Type B pancreatic cell (in vitro differentiated cells): ENCODE data around the gene CD300LD. TPM values are rescaled to one million over a fixed set of nuclear protein-coding genes. Genes with fewer than 3 reads are reported as not detected.
"Not testable (repeated sequence)": the region's sequence is repeated elsewhere in the genome, so short reads cannot be mapped to it uniquely, and the experiment has no call there.

ENCODE experiments used
- DNase-seq: peaks from one replicate; pipeline ENCODE4 v3.0.0; 2021; ENCODE audit warnings: mixed read lengths; ENCODE audit not compliant: unreplicated experiment; ENCODE audit errors: extremely low spot score
- H3K27ac Mint-ChIP-seq: 2 replicates; pipeline ENCODE4 v1.8.0; 2021; ENCODE audit warnings: mild to moderate bottlenecking, mixed read lengths
- H3K27me3 Mint-ChIP-seq: 2 replicates; pipeline ENCODE4 v1.8.0; 2021; ENCODE audit warnings: mixed read lengths
- H3K36me3 Mint-ChIP-seq: 2 replicates; pipeline ENCODE4 v1.8.0; 2021; ENCODE audit warnings: mixed read lengths
- H3K4me1 Mint-ChIP-seq: one replicate; pipeline ENCODE4 v1.8.0; 2021; ENCODE audit warnings: mixed read lengths; ENCODE audit not compliant: unreplicated experiment
- H3K4me3 Mint-ChIP-seq: 2 replicates; pipeline ENCODE4 v1.8.0; 2021; ENCODE audit warnings: mild to moderate bottlenecking, mixed read lengths
- H3K9me3 Mint-ChIP-seq: 2 replicates; pipeline ENCODE4 v1.8.0; 2021; ENCODE audit warnings: mixed read lengths
- CTCF ChIP-seq: fragments of 200-600 bp; sonication (generic); conservative IDR thresholded peaks from 2 replicates; pipeline ENCODE4 v1.5.0; 2021; ENCODE audit warnings: antibody characterized with exemption, mild to moderate bottlenecking
- long read RNA-seq: library from polyadenylated mRNA; unstranded; transcript quantifications from one replicate; pipeline ENCODE4 v2.0.0, GENCODE V29; 2020
- total RNA-seq: library from RNA; stranded (reverse); gene quantifications from 2 replicates; pipeline ENCODE4 v1.2.1, GENCODE V29; 2021; ENCODE audit warnings: low replicate concordance

CD300LD gene
- not detected in 2 replicates for total RNA-seq
- long read RNA-seq = 0 reads

- no peaks in the 10 kb centered on the region for H3K4me1 Mint-ChIP-seq
- H3K36me3 Mint-ChIP-seq = no peaks in the 10 kb centered on the region
- no peak for DNase-seq
- peaks cover 45% of the 10 kb centered on the region for H3K27me3 Mint-ChIP-seq
- H3K27ac Mint-ChIP-seq = no peak within 1 kb of the TSS
- H3K4me3 Mint-ChIP-seq = no peak within 1 kb of the TSS
- TF ChIP-seq CTCF = no peak
- H3K9me3 Mint-ChIP-seq = no peaks in the 10 kb centered on the region
Observed at GRCh38 chr17:74592087-74592990, at the start of gene CD300LD. CD300LD (minus strand) TSS chr17:74592283; CDS start chr17:74592202, 81 bp downstream.

- DNase-seq = no peak
- no peak overlapping the region for H3K4me3 Mint-ChIP-seq
- no peaks in the 10 kb centered on the region for H3K9me3 Mint-ChIP-seq
- H3K4me1 Mint-ChIP-seq = no peaks in the 10 kb centered on the region
- no peak overlapping the region for H3K27ac Mint-ChIP-seq
- TF ChIP-seq CTCF = no peak
- peaks cover 66% of the 10 kb centered on the region for H3K27me3 Mint-ChIP-seq
- H3K36me3 Mint-ChIP-seq = no peaks in the 10 kb centered on the region
Observed at GRCh38 chr17:74641224-74641957, 49.3 kb upstream of the CD300LD start.

DNA sequence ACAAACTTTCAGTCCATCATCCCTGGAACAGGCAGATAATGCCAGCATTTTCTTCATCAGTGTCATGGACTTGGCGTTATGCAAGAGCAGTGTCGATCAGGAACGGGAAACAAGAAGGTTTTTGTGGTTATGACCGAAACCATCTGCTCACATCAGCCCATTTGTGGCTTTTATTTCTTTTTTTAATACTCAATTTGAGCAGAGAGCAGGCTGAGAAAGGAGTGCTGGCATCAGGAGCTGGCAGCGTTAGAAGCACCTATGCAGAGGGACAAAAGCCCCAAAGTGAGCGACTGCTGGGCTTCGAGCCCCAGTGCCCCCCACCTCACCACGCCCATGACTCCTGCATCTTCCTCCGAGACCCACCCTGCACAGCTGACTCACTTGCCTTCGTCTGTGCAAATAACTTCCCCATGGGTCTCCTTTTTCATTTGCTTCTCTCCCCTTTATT, 47.6 kb upstream of the CD300LD start:
- H3K27me3 Mint-ChIP-seq = peaks cover 58% of the 10 kb centered on the region
- peaks cover 7% of the 10 kb centered on the region for H3K4me1 Mint-ChIP-seq
- no peak for TF ChIP-seq CTCF
- H3K4me3 Mint-ChIP-seq = no peak overlapping the region
- no peak overlapping the region for H3K27ac Mint-ChIP-seq
- no peaks in the 10 kb centered on the region for H3K36me3 Mint-ChIP-seq
- DNase-seq = no peak
- H3K9me3 Mint-ChIP-seq = no peaks in the 10 kb centered on the region

DNA sequence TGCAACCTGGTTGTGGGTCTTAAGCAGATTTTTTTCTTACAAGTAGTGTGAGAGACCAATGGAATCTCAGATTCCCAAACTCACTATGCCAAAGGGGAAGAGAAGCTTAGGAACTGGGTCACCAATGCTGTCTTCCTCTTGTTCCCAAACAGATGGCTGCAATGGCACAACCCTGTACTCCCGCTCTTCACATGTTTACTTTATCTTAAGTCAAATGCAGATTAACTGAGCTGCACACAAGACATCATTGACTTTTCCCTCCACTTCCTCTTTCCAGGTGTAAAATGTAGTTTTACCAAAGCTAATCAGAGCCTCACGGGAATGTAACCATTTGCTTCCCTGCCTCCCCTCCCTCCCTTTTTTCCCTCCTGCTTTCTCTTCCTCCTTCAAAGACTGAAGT, 45.8 kb upstream of the CD300LD start:
- no peak for TF ChIP-seq CTCF
- peaks cover 42% of the 10 kb centered on the region for H3K27me3 Mint-ChIP-seq
- no peaks in the 10 kb centered on the region for H3K9me3 Mint-ChIP-seq
- no peak overlapping the region for H3K4me3 Mint-ChIP-seq
- peaks cover 7% of the 10 kb centered on the region for H3K4me1 Mint-ChIP-seq
- H3K36me3 Mint-ChIP-seq = no peaks in the 10 kb centered on the region
- DNase-seq = no peak
- no peak overlapping the region for H3K27ac Mint-ChIP-seq

GRCh38 chr17:74637265-74637664, 45.2 kb upstream of the CD300LD start:
- Mint-ChIP-seq H3K4me1 (peaks cover 8% of the 10 kb centered on the region), H3K27me3 (peaks cover 38% of the 10 kb centered on the region), H3K36me3 (no peaks in the 10 kb centered on the region), H3K4me3 (no peak overlapping the region), H3K27ac (no peak overlapping the region), H3K9me3 (no peaks in the 10 kb centered on the region)
- TF ChIP-seq CTCF = no peak
- DNase-seq = no peak

DNA sequence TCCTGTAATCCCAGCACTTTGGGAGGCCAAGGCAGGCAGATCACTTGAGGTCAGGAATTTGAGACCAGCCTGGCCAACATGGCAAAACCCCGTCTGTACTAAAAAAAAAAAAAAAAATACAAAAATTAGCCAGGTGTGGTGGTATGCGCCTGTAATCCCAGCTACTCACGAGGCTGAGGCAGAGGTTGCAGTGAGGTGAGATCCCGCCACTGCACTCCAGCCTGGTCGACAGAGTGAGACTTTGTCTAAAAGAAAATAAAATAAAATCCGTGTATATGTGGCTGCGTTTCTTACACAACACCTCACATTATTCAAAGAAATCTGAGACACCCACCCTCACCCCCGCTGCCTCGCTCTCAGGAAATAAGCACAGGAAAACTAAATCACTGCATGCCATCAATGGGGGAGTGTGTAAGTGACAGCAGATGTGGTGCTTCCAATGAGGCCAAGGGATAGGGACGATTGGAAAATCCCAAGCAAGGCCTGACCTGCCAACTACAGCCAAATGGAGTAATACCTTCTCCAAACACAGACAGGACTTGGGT, 44.5 kb upstream of the CD300LD start:
- Mint-ChIP-seq H3K27me3 (peaks cover 38% of the 10 kb centered on the region), H3K4me1 (peaks cover 15% of the 10 kb centered on the region)
- DNase-seq, H3K4me3 Mint-ChIP-seq, H3K36me3 Mint-ChIP-seq, H3K9me3 Mint-ChIP-seq, H3K27ac Mint-ChIP-seq: not testable (repeated sequence)
